ENCODE measurements around the gene BCOR. TPM values are rescaled to one million over a fixed set of nuclear protein-coding genes. Genes with fewer than 3 reads are reported as not detected.

Gene BCOR
- 15.3 and 24.2 TPM in 2 replicates for total RNA-seq

GRCh38 chrX:40097504-40098263 lies at the start of gene BCOR:
Gene BCOR (minus strand): TSS chrX:40097958. CDS start chrX:40077929, 20,029 bp downstream.

